Lung (tissue), 12 donors: ENCODE measurements around the gene TM7SF2. TPM values are rescaled to one million over a fixed set of nuclear protein-coding genes. Genes with fewer than 3 reads are reported as not detected.
A peak's percentile ranks its signal among the peaks of the same experiment; 100 is the strongest.

Experiments used
- ATAC-seq: fragments of 200-7000 bp; cut with Tn5 transposase; one replicate; pipeline ENCODE4 v1.9.1; 2020; ENCODE audit warnings: moderate number of reproducible peaks; ENCODE audit not compliant: insufficient read depth, low FRiP score
- DNase-seq, 3 donors: peaks; one replicate each; pipeline ENCODE4 v3.0.0-alpha.2; 2013 to 2017
- H3K27ac ChIP-seq, 2 donors: one replicate each; pipeline ENCODE4 v1.5.1; 2013; ENCODE audit warnings: mild to moderate bottlenecking in 2 of 2, moderate library complexity in 2 of 2, control low read depth in 1 of 2, inconsistent platforms in 1 of 2, low read depth in 1 of 2, low read length in 1 of 2
- H3K27me3 ChIP-seq, 3 donors: one replicate each; pipeline ENCODE4 v1.5.1; 2013; ENCODE audit warnings: low read length in 2 of 3; ENCODE audit not compliant: control insufficient read depth in 3 of 3, insufficient read depth in 3 of 3
- H3K36me3 ChIP-seq, 4 donors: one replicate each; pipeline ENCODE4 v1.5.1; 2013; ENCODE audit warnings: low read length in 4 of 4, mild to moderate bottlenecking in 1 of 4, moderate library complexity in 1 of 4; ENCODE audit not compliant: control insufficient read depth in 4 of 4, insufficient read depth in 4 of 4
- H3K4me1 ChIP-seq, 5 donors: one replicate each; pipeline ENCODE4 v1.5.1; 2013; ENCODE audit warnings: low read length in 5 of 5, mild to moderate bottlenecking in 2 of 5, moderate library complexity in 1 of 5; ENCODE audit not compliant: control insufficient read depth in 5 of 5, insufficient read depth in 5 of 5
- H3K4me3 ChIP-seq: one replicate; pipeline ENCODE4 v1.5.1; 2013; ENCODE audit warnings: mild to moderate bottlenecking, control low read depth, moderate library complexity
- H3K9ac ChIP-seq, 2 donors: one replicate each; pipeline ENCODE4 v1.5.1; 2013; ENCODE audit warnings: low read length in 2 of 2, control low read depth in 1 of 2; ENCODE audit not compliant: insufficient read depth in 1 of 2
- H3K9me3 ChIP-seq, 4 donors: one replicate each; pipeline ENCODE4 v1.5.1; 2013; ENCODE audit warnings: low read length in 3 of 4, mild to moderate bottlenecking in 1 of 4, moderate library complexity in 1 of 4; ENCODE audit not compliant: control insufficient read depth in 4 of 4, insufficient read depth in 3 of 4
- CTCF ChIP-seq: IDR thresholded peaks from 2 replicates; pipeline ENCODE4 v1.5.1; 2012; ENCODE audit warnings: mild to moderate bottlenecking; ENCODE audit errors: control extremely low read depth, extremely low read depth
- WGBS, 2 donors: extraction: QIAGEN DNeasy Blood & Tissue Kit; methylation state at CpG; one replicate each; pipeline ENCODE4 v1.1.7; 2013; 5-methylcytosine and 5-hydroxymethylcytosine counted together
- polyA plus RNA-seq, 2 donors: library from polyadenylated mRNA; stranded (reverse); fragments of 200-250 nt; gene quantifications; one replicate each; pipeline ENCODE4 v1.2.1, GENCODE V29; 2013
- total RNA-seq, 2 donors: library from RNA; depleted of rRNA in 1 of 2; stranded (reverse); fragments of >200 nt in 1 of 2; gene quantifications; one replicate each; pipeline ENCODE4 v1.2.1, GENCODE V29; 2014 to 2021
- donor health status: control.
- donor health status: control.
- donor health status: Bipolar disorder and iron deficiency.
- donor health status: healthy.
- donor health status: DM: yes; HTN: yes; CAD: no.

Gene TM7SF2
- total and polyA plus RNA-seq, 4 donors = 30.3 to 82.7 (median 54.7) TPM

GRCh38 chr11:65134952-65135632 is 23.4 kb downstream of the TM7SF2 start:
- ATAC-seq = peak; percentile 86
- peak; percentile 91 to 97 (median 97) for DNase-seq
- Histone ChIP-seq H3K27ac (peak overlapping the region; percentile 96 to 98), H3K27me3 (no peaks in the 10 kb centered on the region), H3K9ac (peak overlapping the region; percentile 92 to 96), H3K36me3 (peaks cover 7 to 29% (median 25%) of the 10 kb centered on the region in 4 donors), H3K4me3 (peak overlapping the region; percentile 95), H3K4me1 (peaks cover 0 to 20% (median 12%) of the 10 kb centered on the region in 5 donors), H3K9me3 (no peaks in the 10 kb centered on the region)
- no peak for TF ChIP-seq CTCF
- WGBS, 2 donors = 2 to 3% methylated on average over 24 of the region's 24 CpGs

- 60 to 61% methylated on average over 11 of the region's 11 CpGs for WGBS, 2 donors
- Histone ChIP-seq H3K9me3 (no peaks in the 10 kb centered on the region), H3K27ac (peak overlapping the region; percentile 96 to 98), H3K27me3 (no peaks in the 10 kb centered on the region), H3K9ac (peak overlapping the region; percentile 92 to 96), H3K4me3 (peak overlapping the region; percentile 24), H3K36me3 (peaks cover 6 to 24% (median 21%) of the 10 kb centered on the region in 4 donors), H3K4me1 (peaks cover 0 to 20% (median 12%) of the 10 kb centered on the region in 5 donors)
- TF ChIP-seq CTCF = no peak
- no peak for DNase-seq
- ATAC-seq = no peak
Measured at GRCh38 chr11:65135633-65136145, 24.0 kb downstream of the TM7SF2 start.

- TF ChIP-seq CTCF = no peak
- 91 to 93% methylated on average over 15 of the region's 15 CpGs for WGBS, 2 donors
- no peak overlapping the region for H3K4me3 ChIP-seq
- H3K27ac ChIP-seq = no peak overlapping the region
- H3K9ac ChIP-seq = no peak overlapping the region
- H3K9me3 ChIP-seq = no peaks in the 10 kb centered on the region
- ATAC-seq (no peak), DNase-seq (no peak)
- peaks cover 6 to 15% (median 13%) of the 10 kb centered on the region in 4 donors for H3K36me3 ChIP-seq
- peaks cover 0 to 20% (median 12%) of the 10 kb centered on the region in 5 donors for H3K4me1 ChIP-seq
- no peaks in the 10 kb centered on the region for H3K27me3 ChIP-seq
Measured at GRCh38 chr11:65136515-65137096, 24.9 kb downstream of the TM7SF2 start.
